GM19240 (cell line): ENCODE results near the gene LAMC3.
"Not testable (repeated sequence)": the region's sequence is repeated elsewhere in the genome, so short reads cannot be mapped to it uniquely, and the experiment has no call there.

Source experiments
- DNase-seq: peaks from one replicate; pipeline ENCODE4 v3.0.0; 2011; ENCODE audit warnings: low spot score; ENCODE audit not compliant: insufficient read length

LAMC3 gene

DNA sequence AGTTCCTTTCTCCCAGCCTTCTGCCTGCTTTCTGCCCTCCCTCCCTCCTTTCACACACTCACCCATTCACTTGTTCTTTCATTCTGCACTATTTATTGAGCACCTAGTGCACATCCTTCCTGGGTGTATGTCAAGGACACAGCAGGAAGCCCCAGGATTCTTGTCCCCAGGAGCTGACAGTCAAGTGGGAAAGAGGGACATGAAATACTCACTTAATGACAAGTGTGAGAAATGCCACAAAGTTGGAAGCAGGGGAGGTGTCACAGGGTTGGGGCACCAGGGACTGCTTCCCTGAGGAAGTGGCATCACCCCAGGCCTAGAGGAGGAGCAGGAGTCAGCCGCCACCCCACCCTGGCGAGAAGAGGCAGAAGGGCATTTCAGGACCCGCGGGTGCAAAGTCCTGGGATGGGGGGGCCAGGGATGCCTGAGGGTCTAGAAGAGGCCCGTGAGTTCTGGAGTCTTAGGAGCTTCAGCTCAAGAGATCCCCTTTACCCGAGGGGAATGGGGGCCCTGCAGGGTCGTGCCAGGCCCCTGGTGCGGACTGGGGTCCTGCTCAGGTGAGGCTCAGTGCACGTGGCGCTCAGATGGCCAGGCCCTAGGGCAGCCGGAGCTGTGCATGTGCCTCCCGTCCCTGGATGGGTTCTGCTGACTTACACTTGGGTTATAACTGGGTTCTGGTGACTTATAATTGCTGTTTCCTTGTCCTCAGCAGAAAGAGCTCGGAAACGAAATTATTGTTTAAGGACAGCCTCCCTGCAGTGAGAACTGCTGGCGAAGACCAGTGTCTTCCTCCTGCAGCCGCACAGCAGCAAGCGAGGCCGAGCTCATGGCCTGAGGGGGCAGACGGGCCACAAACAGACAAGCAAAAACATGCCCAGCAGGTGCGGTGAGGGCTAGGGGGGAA, 16.9 kb upstream of the LAMC3 start:
- no peak for DNase-seq

DNA sequence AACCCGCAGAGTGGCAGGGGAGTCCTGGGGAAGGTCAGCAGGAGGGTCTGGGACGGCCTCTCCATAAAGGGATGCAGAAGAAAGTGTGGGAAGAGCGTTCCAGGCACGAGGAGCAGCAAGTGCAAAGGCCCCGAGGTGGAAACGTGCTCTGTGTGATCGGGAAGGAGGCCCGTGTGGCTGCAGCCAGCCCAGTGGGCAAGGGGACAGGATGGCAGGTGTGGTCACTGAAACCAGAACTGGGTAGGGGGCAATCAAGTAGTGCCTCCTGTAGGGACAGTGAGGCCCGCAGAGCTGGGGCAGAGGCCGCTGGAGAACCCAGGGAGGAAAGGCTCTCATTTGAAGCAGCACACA, 16.3 kb upstream of the LAMC3 start:
- no peak for DNase-seq

DNA sequence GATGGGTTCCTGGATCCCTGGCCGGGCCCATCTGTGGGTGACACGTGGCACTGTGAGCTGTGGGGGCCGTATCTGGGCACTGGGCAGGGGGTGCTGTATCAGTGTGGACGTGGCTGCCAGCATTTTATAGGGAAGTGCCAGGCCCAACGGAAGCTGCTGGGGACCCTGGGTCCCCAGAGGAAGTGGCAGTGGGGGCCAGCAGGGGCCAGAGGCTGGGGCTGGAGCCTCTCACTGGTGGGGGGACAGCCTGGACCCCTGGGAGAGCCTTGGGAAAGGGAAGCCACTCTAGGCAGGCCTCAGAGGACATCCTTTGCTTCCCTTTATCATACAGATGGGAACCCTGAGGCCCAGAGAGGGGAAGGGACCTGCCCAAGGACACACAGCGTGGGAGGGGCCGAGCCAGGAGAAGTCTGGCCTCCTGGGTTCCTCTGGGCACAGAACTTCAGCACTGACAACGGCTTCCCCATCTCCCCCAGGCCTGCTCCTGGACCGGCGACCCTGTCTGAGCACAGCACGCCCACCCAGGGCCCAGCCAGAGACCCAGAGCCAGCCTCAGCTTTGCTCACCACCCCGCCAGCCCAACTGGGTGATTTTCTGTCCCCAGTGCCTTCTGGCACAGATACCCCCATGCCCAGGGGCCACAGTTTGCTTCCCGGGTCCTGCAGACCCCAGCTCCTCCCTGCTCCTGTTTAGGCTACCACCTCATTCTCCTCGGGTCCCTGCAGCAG, 15.5 kb upstream of the LAMC3 start:
- no peak for DNase-seq

DNA sequence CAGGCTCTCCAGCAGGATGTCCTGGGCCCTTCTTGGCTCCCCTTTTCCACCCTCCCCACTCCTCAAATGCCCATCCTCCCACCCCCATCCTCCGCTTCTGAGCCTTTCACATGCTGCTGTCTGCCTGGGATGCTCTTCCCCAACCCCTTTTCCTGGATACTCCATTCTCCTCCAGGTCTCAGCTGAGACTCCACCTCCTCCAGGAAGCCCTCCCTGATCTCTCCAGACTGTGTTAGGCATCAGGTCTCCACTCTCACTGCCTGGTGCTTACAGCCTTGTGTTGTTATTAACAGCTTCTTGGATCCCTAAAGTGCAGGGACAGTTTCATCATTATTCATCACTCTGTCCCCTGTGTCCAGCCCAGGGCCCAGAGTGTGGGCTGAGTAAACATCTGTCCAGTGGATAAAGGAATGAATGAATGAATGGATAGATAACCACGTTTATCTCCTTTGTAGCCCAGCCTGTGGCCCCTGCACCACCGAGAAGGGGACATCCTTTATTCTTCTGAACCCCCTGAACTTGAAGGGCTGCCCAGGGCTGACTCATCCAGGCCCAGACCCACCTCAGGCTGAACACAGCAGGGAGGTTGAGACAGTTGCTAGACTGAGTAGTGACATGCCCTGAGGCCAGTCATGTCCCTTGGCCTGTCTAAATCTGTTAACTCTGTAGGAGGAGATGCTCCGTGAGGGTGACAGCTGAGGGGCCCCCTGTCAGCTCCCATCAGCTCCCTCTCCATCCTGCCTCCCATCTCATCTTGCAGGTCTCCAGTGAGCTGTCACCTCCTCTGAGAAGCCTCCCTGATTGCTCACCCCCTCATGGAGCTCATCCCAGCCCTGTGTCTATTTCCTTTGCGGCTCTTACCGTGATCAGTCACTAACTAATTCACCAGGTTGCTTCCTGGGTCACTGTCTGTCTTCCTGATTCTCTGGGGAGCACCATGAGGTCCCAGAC, 14.6 kb upstream of the LAMC3 start:
- DNase-seq = no peak

DNA sequence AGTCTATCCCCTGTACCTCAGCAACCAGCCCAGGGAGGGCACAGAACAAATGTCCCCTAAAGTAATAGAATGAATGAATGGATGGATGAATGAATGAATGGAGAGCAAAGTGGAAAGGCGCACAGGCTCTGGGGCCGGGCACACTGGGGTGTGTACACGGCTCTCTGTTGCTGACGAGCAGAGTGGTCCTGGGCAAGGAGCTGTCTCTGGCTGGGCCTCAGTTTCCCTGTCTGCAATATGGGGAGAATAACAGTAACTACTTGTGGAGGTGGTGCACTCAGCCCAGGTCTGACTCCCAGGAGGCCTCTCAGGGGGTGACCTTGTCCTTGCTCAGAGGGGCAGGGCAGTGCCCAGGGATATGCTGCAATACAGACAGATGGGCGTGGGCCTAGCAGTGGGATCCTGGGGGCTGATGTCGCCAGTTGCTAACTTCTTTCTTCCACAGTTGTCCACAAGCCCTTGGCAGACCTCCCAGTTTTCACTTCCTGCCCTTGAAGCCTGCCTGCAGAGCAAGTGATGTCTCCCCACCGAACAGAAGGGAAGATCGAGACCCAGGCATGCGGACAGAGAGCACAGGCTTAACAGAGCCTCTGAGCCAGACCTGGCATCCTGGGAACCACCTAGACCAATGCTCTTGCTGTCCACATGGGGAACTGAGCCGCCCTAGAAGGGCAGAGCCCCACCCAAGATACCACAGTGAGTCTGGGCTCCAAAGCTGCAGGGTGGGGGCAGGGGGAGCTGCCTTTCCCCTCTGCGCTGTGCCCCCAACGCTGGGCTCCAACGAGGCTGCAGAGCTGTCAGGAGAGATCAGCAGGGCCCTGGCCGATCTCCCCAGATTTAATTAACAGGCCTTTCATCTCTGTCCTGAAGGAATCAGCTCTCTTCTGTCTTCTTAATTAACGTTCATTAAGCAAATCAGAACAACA, 13.6 kb upstream of the LAMC3 start:
- no peak for DNase-seq

DNA sequence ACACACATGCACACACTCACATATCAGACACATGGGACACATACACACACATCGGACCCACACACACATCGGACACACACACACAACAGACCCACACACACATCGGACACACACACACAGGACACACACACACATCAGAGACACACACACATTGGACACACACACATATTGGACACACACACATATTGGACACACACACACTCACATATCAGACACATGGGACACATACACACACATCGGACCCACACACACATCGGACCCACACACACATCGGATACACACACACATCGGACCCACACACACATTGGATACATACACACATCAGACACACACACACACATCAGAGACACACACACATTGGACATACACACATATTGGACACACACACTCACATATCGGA, 12.8 kb upstream of the LAMC3 start:
- DNase-seq = no peak

DNA sequence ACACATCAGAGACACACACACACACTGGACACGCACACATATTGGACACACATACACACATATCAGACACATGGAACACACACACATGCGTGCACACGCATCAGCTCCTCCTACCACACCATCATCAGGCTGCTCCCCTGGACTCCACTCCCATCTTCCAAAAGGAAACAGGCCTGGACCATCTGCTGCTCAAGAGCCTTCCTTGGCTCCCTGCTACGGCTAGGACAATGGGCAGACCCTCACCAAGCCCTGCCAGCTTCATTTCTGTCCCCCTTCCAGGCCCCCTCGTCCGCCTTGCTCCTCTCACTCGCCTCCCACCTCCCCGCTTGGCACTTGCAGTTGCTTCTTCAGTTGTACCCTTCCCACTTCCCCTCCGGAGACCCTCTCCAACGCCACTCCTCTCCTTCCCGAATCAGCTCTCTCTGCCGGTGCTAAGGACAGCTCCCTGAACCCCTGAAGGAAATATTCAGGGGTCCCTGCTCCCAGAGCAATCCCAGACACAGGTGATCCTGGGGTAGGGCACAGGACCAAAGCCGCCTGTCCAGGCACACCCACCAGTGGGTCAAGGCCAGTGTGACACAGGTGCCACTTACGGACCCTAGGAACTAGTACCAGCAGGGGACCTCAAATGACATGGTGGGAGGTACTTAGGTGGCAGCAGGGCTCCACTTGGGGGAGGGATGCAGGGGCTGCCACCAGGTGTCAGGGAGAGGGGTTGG, 12.1 kb upstream of the LAMC3 start:
- DNase-seq = no peak

DNA sequence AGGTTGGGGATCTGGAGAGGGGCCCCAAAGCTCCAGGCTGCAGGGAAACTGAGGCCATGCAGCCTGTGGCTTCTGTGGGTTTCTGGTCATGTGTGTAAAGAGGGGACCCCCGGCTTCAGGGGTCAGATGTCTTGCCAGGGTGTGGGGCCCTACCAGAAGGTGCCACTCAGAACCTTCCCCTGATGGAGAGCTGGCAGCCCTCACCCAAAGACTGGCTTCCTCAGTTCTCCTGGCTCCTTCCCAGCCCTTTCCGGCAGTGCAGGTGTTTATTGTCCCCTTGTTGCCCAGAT, 11.6 kb upstream of the LAMC3 start:
- no peak for DNase-seq

DNA sequence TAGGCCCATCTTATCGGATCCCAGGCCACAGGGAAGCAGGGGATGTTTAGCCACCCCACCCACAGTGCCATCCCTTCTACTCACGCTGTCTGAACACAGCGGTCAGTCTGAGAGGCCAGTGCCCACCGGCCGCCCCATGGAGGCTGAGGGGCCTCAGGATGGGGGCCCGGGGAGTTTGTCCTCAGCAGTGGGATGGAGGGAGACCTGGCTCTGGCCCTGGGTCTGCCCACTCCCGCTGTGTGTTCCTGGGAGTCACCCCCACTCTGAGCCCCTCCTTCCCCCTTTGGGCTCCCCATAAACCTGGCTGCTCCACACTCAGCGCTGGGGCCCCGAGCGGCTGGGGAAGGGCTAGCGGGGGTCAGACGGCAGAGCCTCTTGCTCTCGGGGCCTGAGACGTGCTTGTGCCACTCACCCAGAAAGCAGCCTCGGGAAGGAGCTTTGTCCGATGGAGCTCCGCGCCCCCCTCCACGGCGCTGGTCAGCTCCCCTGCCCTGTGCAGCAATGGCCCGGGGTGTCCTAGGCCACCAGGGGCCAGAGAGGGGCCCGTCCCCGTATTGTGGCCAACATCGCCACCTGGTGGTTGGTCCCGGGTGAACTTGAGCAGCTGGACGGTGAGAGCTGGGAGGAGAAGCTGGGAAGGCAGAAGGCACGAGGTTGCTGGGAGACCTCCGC, 10.9 kb upstream of the LAMC3 start:
- DNase-seq = peak; percentile 69

DNA sequence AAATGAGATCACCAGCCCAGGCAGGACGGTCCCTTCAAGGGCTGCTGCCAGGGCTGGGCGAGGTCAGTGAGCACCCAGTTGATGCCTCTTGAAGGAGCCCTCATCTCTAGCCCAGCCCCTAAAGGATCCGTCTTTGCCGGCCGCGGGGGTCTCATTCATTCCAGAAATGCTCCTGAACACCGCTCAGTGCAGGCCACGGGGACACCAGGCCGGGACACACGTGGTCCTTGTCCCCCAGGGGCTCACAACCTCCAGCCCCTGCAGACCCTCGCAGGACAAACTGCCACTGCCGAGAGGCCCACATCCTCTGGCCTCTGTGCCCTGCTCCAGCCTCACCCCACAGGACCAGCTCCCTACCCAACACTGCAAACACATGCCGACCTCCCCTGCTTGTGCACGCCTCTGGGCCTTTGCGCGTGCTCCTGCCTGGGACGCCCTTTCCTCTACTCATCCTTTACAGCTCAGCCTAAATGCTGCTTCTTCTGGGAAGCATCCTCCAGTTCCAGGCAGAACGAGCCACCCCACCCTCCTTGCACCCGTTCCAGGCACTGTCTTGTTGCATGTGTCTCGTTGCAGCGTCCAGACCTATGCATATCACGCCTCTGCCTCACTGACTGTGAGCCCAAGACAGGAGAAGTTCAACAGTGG, 10.3 kb upstream of the LAMC3 start:
- no peak for DNase-seq

DNA sequence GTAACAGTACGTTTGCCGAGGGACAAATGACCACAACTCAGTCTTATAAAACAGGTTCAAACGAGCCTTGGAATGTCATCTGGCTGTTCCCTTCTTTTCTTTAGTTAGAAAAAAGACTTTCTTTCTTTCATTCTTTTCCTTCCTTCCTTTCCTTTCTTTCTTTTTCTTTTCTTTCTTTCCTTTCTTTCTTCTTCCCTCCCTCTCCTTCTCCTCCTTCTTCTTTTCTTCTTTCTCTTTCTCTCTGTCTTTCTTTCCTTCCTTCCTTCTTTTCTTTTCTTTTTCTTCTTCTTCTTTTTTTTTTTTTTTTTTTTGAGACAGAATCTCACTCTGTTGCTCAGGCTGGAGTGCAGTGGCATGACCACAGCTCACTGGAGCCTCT, 9.7 kb upstream of the LAMC3 start:
- no peak for DNase-seq

DNA sequence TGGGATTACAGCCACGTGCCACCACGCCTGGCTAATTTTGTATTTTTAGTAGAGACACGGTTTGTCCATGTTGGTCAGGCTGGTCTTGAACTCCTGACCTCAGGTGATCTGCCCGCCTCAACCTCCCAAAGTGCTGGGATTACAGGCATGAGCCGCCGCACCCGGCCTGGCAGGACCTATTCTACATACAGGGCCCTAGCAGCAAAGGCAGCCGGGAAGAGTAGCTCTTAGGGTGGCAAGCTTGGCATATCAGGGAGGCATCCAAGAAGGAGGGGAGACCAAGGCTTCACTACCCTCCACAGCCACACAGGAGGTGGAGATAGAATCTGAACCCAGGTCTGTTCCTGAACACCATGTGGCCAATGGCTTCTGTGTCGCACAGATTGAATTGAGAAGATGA, 8.4 kb upstream of the LAMC3 start:
- DNase-seq = not testable (repeated sequence)

DNA sequence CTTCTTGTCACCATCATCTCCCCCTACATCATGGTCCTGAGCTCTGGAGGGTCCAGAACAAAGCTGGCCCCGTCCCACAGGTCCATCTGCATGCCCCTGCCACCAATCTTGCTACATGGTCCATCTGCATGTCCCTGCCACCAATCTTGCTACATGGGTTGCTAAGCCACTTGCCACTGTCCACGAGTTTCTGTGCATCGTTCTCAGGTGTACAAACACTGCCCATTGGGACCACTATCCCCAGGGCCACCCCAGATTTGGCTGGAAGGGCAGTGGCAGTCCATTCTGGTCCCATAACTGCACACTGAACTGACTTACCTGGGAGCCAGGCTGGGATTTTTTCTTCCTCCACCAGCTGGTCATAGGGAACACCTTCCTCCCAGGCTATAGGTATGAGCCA, 8.0 kb upstream of the LAMC3 start:
- DNase-seq = no peak

DNA sequence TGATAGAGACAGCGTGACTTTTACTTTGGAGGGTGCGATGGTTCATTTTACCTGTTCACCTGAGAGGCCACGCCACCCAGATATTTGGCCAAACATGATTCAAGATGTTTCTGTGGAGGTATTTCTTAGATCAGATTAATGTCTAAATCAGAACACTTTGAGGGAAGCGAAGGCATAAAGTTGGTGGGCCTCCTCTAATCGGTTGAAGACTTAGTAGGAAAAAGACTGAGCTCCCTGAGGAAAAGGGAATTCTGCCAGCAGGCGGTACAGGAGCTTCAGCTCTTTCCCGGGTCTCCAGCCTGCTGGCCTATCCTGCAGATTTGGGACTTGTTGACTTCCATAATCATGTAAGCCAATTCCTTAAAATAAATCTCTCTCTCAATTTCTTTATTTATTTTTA, 7.0 kb upstream of the LAMC3 start:
- DNase-seq = no peak

DNA sequence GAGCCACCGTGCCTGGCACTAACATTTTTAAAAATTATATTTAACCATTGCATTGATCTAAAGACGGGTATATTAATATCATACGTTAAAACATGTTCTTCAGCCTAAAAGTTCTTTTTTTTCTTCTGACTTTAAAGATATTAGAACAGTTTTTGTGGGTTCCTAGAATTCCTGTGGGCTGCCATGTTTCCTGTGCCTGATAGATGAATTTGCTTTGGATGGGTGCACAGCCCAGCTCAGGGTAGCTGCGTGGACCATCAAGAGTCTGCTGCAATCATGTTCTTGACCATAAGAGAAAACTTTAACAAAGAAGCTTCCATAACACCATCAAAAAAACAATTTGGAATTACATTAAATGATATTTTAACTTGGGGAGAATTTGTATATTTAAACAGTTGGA, 2.4 kb upstream of the LAMC3 start:
- no peak for DNase-seq

DNA sequence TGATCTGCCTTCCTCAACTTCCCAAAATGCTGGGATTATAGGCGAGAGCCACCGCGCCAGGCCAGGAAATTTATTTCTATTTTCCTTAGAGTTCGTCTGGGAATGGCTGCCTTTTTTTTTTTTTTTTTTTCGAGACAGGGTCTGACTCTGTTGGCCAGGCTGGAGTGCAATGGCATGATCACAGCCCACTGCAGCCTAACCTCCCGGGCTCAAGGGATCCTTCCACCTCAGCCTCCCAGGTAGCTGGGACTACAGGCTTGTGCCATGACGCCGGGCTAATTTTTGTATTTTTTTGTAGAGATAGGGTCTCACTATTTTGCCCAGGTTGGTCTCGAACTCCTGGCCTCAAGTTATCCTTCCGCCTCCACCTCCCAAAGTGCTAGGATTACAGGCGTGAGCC, 888 bp upstream of the LAMC3 start:
- DNase-seq = no peak

DNA sequence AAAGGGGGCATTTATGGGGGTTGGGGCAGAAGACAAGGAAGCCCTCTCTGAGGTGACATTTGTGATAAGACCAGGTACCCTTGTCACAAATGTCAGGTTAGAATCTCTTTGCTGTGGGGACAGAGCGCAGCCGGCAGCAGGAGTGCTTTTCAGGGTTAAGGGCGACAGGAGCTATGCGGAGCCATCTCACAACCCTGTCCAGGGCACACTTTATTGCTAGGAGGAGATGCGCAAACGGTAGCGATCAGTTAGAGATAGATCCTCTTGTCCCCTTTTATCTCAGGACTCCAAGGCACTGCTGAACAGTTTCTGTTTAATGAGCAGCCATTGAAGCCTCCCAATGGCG, 438 bp upstream of the LAMC3 start:
- DNase-seq = no peak

DNA sequence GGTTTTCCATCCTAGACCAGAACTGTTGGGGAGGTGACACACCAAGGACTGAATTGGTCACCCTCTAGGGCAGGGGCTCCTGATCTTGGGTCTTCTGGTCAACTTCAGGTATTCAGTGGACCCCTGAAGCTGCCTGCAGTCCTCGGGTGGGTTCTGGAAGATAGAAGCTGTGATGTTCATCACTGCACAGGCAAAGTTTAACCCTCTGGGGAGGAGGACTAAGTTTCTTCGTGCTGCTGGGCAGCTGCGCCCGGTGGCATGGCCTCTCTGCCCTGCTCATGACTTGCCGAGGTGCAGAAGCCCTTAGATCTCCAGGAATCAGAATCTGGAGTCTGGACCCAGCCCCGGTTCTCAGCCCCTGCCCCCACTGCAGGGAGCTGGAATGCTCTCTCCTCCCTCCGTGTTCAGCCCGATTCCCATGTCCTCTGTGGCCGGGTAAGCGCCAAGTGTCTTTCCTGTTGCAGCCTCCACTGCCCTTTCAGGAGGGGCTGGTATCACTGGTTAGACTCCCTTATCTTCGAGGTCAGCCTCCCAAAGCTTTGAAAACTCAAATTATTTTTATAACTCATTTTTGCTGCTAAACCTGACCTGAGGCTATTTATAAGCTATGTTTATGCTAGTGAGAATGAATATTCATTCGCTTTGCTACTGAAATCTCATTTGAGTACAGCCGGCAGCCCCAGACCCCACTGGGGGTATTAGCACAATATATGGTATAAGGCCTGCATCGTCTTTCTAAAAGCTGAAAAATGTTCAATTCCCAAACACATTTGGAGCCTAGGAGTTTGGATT, 1.7 kb downstream of the LAMC3 start:
- no peak for DNase-seq
